GM15510 (cell line): Measurements from ENCODE around the gene ANKRD40.

Experiments
- POLR2A ChIP-seq: IDR thresholded peaks from 3 replicates; pipeline ENCODE4 v1.6.1; 2011; ENCODE audit warnings: borderline replicate concordance; ENCODE audit not compliant: insufficient read length; ENCODE audit errors: extremely low read depth

Gene ANKRD40

DNA sequence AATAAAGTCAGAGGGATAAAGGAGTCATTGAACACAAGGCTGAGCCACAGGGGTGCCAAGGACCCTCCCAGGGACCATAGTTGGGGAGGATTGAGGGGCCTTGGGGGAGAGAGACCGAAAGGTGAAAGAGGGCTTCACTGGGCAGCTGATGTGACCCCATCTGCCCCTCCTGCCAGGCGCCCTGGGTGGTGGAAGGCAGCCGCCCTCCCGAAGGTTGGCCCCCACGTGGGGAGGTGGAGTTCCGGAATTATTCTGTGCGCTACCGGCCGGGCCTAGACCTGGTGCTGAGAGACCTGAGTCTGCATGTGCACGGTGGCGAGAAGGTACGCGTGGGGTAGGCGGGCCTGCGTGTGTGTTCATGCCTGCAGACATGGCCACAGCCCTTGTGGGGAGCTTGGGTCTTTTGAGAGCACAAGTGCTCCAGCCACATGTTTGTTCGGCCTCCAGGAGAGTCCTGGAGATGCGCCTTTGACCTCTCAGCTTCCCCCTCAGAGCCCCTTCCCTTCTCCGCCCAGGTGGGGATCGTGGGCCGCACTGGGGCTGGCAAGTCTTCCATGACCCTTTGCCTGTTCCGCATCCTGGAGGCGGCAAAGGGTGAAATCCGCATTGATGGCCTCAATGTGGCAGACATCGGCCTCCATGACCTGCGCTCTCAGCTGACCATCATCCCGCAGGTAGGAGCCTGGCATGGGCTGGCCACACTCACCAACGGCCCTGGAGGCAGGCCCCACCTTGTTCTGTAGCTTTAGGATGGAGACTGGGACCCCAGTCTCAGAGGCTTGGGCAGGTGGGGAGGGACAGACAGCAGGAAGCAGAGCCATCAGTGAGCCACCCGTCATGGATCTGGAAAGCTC, 24.1 kb downstream of the ANKRD40 start:
- TF ChIP-seq POLR2A = no peak

GRCh38 chr17:50682938-50683337, 24.8 kb downstream of the ANKRD40 start:
- no peak for TF ChIP-seq POLR2A

GRCh38 chr17:50682441-50682840, 25.3 kb downstream of the ANKRD40 start:
- TF ChIP-seq POLR2A = no peak

DNA sequence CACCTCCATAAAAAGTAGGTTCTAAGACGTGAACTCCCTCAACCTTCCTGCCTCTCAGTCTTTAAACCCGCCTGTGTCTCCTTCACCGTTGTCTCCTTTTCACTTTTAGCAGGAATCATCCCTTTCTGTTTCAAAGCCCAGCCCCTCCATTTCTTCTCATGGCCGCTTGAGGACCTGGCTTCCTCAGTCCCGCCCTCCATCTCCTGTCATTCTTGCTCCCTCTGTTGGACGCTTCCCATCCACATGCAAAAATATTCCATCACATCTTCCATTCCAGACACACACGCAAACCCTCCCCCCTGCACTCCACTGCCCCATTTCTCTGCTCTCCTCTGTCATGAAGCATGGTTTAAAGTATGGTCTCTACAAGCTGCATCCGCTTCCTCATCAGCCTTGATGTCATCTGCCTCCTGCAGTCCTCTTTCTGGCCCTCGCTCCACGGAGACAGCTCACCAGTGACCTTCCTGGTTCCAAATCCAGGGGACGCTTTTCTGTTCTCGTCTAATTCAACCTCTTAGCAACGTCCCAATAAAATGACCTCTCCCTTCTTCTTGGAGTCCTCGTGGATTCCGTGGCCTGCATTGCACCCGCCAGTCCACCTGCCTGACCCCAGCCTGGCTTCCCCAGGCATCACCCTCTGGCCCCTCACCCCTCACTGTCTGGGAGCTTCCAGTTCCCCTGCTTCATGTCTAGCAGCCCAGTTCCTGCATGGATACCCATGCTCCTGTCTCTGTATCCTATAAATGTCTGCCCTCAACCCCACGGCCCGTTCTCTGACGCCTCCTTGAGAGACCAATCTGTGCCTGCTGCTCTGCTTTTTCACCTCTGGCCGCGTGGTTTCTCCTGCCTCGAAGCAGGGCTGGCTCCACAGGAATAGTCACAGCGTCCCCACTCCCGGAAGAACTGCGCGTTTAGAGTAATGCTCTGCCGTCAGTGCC, 26.2 kb downstream of the ANKRD40 start:
- TF ChIP-seq POLR2A = no peak

- TF ChIP-seq POLR2A = no peak
Observed at GRCh38 chr17:50680126-50680525, 27.6 kb downstream of the ANKRD40 start.

- TF ChIP-seq POLR2A = no peak
Observed at GRCh38 chr17:50679008-50679544, 28.6 kb downstream of the ANKRD40 start.

GRCh38 chr17:50677851-50678375, 29.8 kb downstream of the ANKRD40 start:
- TF ChIP-seq POLR2A = no peak

GRCh38 chr17:50676065-50676975, 31.4 kb downstream of the ANKRD40 start:
- no peak for TF ChIP-seq POLR2A

DNA sequence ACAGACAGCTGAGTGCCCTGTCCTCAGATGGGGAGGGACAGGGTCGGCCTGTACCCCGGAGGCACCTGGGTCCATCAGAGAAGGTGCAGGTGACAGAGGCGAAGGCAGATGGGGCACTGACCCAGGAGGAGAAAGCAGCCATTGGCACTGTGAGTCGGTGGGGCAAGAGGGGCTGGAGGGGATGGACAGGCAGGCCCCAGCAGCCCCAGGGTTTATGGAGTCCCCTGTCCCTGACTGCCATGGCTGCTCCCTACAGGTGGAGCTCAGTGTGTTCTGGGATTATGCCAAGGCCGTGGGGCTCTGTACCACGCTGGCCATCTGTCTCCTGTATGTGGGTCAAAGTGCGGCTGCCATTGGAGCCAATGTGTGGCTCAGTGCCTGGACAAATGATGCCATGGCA, 32.1 kb downstream of the ANKRD40 start:
- TF ChIP-seq POLR2A = no peak

DNA sequence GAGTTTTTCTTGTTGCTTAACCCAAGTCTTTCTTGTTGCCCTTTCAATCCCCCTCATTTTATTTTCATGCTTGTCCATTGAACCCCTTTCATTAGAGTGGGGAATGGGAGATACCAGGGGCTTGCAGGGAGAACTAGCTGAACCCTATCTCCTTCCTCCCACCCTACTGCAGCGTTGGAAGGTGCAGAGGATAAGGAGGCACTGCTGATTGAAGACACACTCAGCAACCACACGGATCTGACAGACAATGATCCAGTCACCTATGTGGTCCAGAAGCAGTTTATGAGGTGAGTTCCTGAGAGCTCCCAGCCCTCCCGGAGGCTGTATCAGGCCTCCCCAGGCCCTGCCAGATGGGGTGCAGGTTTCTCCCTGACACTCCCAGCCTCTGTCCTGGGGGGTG, 32.5 kb downstream of the ANKRD40 start:
- no peak for TF ChIP-seq POLR2A

DNA sequence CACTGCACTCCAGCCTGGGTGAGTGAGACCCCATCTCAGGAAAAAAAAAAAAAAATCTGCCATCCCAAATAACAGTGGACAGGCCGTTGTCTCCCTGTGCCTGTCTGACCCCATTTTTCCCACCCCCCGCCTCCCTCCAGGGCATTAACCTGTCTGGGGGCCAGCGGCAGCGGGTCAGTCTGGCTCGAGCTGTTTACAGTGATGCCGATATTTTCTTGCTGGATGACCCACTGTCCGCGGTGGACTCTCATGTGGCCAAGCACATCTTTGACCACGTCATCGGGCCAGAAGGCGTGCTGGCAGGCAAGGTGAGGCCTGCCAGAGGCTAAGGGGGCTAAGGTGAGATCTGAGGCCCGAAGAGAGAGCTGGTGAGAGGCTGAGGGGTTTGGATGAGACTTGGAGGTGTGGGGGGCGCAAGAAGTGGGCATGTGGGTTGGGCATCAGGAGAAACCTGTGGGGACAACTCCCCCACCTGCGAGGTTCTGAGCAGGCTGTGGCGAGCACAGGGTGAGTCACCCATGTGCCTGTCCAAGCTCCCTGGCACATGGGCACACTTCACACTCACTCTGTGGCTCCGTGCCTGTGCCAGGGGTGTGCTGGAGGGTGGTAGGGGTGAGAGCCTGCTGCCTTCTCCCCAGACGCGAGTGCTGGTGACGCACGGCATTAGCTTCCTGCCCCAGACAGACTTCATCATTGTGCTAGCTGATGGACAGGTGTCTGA, 34.7 kb downstream of the ANKRD40 start:
- TF ChIP-seq POLR2A = no peak

- no peak for TF ChIP-seq POLR2A
Observed at GRCh38 chr17:50672071-50672470, 35.6 kb downstream of the ANKRD40 start.

GRCh38 chr17:50668838-50669581, 38.7 kb downstream of the ANKRD40 start:
- no peak for TF ChIP-seq POLR2A
